Activated T-helper 2 cell treated with anti-CD3 and anti-CD28 coated beads, Interferon-gamma antibody, Interleukin-2, Interleukin-4, amounts not matched to agents 10 μg/mL and 5 μg/mL and 100 μg/mL, durations not matched to agents 14 hours and 24 hours and 36 hours (primary cell): ENCODE data around the gene GAPVD1. TPM values are rescaled to one million over a fixed set of nuclear protein-coding genes. Genes with fewer than 3 reads are reported as not detected.
"Not testable (repeated sequence)": the region's sequence is repeated elsewhere in the genome, so short reads cannot be mapped to it uniquely, and the experiment has no call there.

ENCODE experiments used
- DNase-seq: peaks from one replicate; pipeline ENCODE4 v3.0.0; 2021; ENCODE audit warnings: low spot score
- H3K27ac Mint-ChIP-seq: one replicate; pipeline ENCODE4 v1.8.0; 2021; ENCODE audit warnings: mixed read lengths
- H3K27me3 Mint-ChIP-seq: one replicate; pipeline ENCODE4 v1.8.0; 2021; ENCODE audit warnings: low read depth, mixed read lengths
- H3K36me3 Mint-ChIP-seq: one replicate; pipeline ENCODE4 v1.8.0; 2021; ENCODE audit warnings: low read depth, mixed read lengths
- H3K4me1 Mint-ChIP-seq: one replicate; pipeline ENCODE4 v1.8.0; 2021; ENCODE audit warnings: low read depth, mixed read lengths
- H3K4me3 Mint-ChIP-seq: one replicate; pipeline ENCODE4 v1.8.0; 2021; ENCODE audit warnings: low read depth, mild to moderate bottlenecking, moderate library complexity, mixed read lengths
- H3K9me3 Mint-ChIP-seq: one replicate; pipeline ENCODE4 v1.8.0; 2021; ENCODE audit warnings: mixed read lengths
- intact Hi-C: fragments of 100-400 bp; cut with micrococcal nuclease; formaldehyde crosslinking; loops from one replicate; pipeline ENCODE4 v1.15.1; 2023
- total RNA-seq: library from RNA; stranded (reverse); gene quantifications from 2 replicates; pipeline ENCODE4 v1.2.3, GENCODE V29; 2022

The GAPVD1 gene
- total RNA-seq, 1 donor from 2014 or later: 50.8 TPM

GRCh38 chr9:125260561-125260960 is 1.1 kb upstream of the GAPVD1 start:
- Mint-ChIP-seq H3K9me3 (no peaks in the 10 kb centered on the region), H3K27ac (peak overlapping the region; percentile 90), H3K4me1 (peaks cover 32% of the 10 kb centered on the region), H3K36me3 (peaks cover 15% of the 10 kb centered on the region), H3K4me3 (peak overlapping the region; percentile 98), H3K27me3 (peaks cover 2% of the 10 kb centered on the region)
- no peak for DNase-seq
- intact Hi-C loops: loop anchor here (2.0 to 5.0 kb wide), 2 partner anchors 318 to 390 kb away; partner anchors contain the start of gene GOLGA1

- intact Hi-C loops: loop anchor here (5.0 kb wide), 1 partner anchor 320 kb away; the partner anchor contains the start of gene GOLGA1
- H3K4me1 Mint-ChIP-seq: peaks cover 32% of the 10 kb centered on the region
Observed at GRCh38 chr9:125262294-125262991, 817 bp downstream of the GAPVD1 start.

GRCh38 chr9:125264068-125264467 is 2.4 kb downstream of the GAPVD1 start:
- peaks cover 30% of the 10 kb centered on the region for H3K36me3 Mint-ChIP-seq
- H3K9me3 Mint-ChIP-seq, H3K27me3 Mint-ChIP-seq, DNase-seq: not testable (repeated sequence)
- intact Hi-C loops: loop anchor here (5.0 kb wide), 1 partner anchor 322 kb away; the partner anchor contains the start of gene GOLGA1
- peaks cover 35% of the 10 kb centered on the region for H3K4me1 Mint-ChIP-seq
- H3K27ac Mint-ChIP-seq: peak overlapping the region; percentile 76
- H3K4me3 Mint-ChIP-seq: peak overlapping the region; percentile 72

More at GRCh38 chr9:125262294-125262991, 817 bp downstream of the GAPVD1 start:
- no peak for DNase-seq
- Mint-ChIP-seq H3K27ac (peak overlapping the region; percentile 88), H3K27me3 (no peaks in the 10 kb centered on the region), H3K9me3 (no peaks in the 10 kb centered on the region), H3K36me3 (peaks cover 23% of the 10 kb centered on the region), H3K4me3 (peak overlapping the region; percentile 98)

- intact Hi-C loops: no loop called here
- no peak for DNase-seq
- H3K36me3 Mint-ChIP-seq: peaks cover 38% of the 10 kb centered on the region
- H3K27me3 Mint-ChIP-seq: no peaks in the 10 kb centered on the region
- no peak overlapping the region for H3K27ac Mint-ChIP-seq
- H3K9me3 Mint-ChIP-seq: no peaks in the 10 kb centered on the region
- H3K4me3 Mint-ChIP-seq: no peak overlapping the region
- peaks cover 21% of the 10 kb centered on the region for H3K4me1 Mint-ChIP-seq
Observed at GRCh38 chr9:125268394-125269013, 6.9 kb downstream of the GAPVD1 start.

- Mint-ChIP-seq H3K9me3 (no peaks in the 10 kb centered on the region), H3K27ac (no peak overlapping the region)
Observed at GRCh38 chr9:125269014-125269397, 7.4 kb downstream of the GAPVD1 start.

GRCh38 chr9:125271081-125271480 is 9.5 kb downstream of the GAPVD1 start:
- DNase-seq: no peak
- H3K9me3 Mint-ChIP-seq: no peaks in the 10 kb centered on the region
- H3K27me3 Mint-ChIP-seq: no peaks in the 10 kb centered on the region
- no peak overlapping the region for H3K4me3 Mint-ChIP-seq
- H3K4me1 Mint-ChIP-seq: peaks cover 5% of the 10 kb centered on the region
- H3K36me3 Mint-ChIP-seq: peaks cover 20% of the 10 kb centered on the region
- intact Hi-C loops: no loop called here
- H3K27ac Mint-ChIP-seq: no peak overlapping the region

More at GRCh38 chr9:125269014-125269397, 7.4 kb downstream of the GAPVD1 start:
- DNase-seq: no peak
- peaks cover 35% of the 10 kb centered on the region for H3K36me3 Mint-ChIP-seq
- intact Hi-C loops: no loop called here
- H3K27me3 Mint-ChIP-seq: no peaks in the 10 kb centered on the region
- no peak overlapping the region for H3K4me3 Mint-ChIP-seq
- peaks cover 16% of the 10 kb centered on the region for H3K4me1 Mint-ChIP-seq

DNA sequence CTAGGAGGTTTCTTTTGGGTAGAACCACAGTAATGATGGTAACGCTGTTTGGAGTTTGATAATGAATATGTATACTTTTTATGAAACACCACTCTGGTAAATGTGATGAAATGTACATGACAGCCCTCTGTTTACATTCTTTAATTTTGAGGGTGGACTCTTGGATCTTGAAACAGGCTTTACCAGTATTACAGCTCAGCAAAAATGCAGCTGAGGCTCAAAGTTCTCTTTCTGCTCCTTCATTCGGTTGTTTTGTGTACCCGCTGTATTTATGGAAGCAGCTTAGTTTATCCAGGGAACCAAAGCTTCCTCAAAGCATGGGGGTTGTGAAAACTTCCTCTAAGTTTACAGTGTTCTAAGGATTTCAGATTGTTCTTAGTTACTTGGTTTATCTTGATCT is 11.1 kb downstream of the GAPVD1 start:
- peaks cover 16% of the 10 kb centered on the region for H3K36me3 Mint-ChIP-seq
- DNase-seq: no peak
- no peak overlapping the region for H3K27ac Mint-ChIP-seq
- intact Hi-C loops: no loop called here
- H3K9me3 Mint-ChIP-seq: no peaks in the 10 kb centered on the region
- H3K4me1 Mint-ChIP-seq: peaks cover 5% of the 10 kb centered on the region
- H3K27me3 Mint-ChIP-seq: no peaks in the 10 kb centered on the region
- H3K4me3 Mint-ChIP-seq: no peak overlapping the region

DNA sequence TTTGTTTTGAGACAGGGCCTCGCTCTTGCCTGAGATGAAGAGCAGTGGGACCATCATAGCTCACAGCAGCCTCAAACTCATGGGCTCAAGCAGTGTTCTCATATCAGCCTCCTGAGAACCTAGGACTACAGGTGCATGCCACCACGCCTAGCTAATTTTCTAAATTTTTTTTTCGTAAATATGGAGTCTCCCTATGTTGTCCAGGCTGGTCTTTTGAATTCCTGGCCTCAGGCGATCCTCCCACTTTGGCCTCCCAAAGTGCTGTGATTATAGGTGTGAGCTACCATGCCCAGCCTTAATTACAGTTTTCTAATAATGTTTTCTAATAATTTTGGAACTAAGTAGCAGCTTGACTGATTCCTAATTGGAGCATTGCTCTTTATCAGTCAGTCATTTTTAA is 15.1 kb downstream of the GAPVD1 start:
- Mint-ChIP-seq H3K9me3 (no peaks in the 10 kb centered on the region), H3K36me3 (peaks cover 8% of the 10 kb centered on the region), H3K27ac (no peak overlapping the region), H3K27me3 (no peaks in the 10 kb centered on the region), H3K4me1 (no peaks in the 10 kb centered on the region), H3K4me3 (no peak overlapping the region)
- DNase-seq: no peak
- intact Hi-C loops: no loop called here

DNA sequence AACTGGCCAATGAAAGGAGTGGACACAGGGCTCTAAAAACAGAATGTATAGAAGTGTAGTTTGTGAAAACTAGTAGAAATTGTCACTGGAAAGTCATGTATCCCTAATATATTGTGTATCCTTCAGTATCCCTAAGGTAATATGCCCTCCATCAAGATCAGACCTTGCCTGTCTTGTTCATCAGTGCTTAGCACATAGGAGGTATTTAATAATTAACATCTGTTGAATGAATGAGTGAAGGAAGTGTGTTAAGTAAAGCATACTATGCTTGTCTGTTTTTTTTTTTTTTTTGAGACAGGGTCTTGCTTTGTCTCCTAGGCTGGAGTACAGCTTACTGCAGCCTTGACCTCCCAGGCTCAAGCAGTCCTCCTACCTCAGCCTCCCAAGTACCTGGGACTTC is 15.8 kb downstream of the GAPVD1 start:
- no peak for DNase-seq
- H3K4me1 Mint-ChIP-seq: no peaks in the 10 kb centered on the region
- no peaks in the 10 kb centered on the region for H3K9me3 Mint-ChIP-seq
- no peak overlapping the region for H3K27ac Mint-ChIP-seq
- intact Hi-C loops: no loop called here
- H3K36me3 Mint-ChIP-seq: peaks cover 8% of the 10 kb centered on the region
- no peak overlapping the region for H3K4me3 Mint-ChIP-seq
- H3K27me3 Mint-ChIP-seq: no peaks in the 10 kb centered on the region

- Mint-ChIP-seq H3K36me3 (peaks cover 3% of the 10 kb centered on the region), H3K4me1 (no peaks in the 10 kb centered on the region), H3K27ac (no peak overlapping the region), H3K9me3 (no peaks in the 10 kb centered on the region), H3K4me3 (no peak overlapping the region), H3K27me3 (no peaks in the 10 kb centered on the region)
- intact Hi-C loops: no loop called here
- no peak for DNase-seq
Observed at GRCh38 chr9:125280945-125281344, 19.3 kb downstream of the GAPVD1 start.

- Mint-ChIP-seq H3K27me3 (no peaks in the 10 kb centered on the region), H3K27ac (no peak overlapping the region), H3K9me3 (no peaks in the 10 kb centered on the region), H3K4me3 (no peak overlapping the region), H3K4me1 (no peaks in the 10 kb centered on the region), H3K36me3 (peaks cover 3% of the 10 kb centered on the region)
- intact Hi-C loops: no loop called here
- no peak for DNase-seq
Observed at GRCh38 chr9:125284855-125285254, 23.2 kb downstream of the GAPVD1 start.

DNA sequence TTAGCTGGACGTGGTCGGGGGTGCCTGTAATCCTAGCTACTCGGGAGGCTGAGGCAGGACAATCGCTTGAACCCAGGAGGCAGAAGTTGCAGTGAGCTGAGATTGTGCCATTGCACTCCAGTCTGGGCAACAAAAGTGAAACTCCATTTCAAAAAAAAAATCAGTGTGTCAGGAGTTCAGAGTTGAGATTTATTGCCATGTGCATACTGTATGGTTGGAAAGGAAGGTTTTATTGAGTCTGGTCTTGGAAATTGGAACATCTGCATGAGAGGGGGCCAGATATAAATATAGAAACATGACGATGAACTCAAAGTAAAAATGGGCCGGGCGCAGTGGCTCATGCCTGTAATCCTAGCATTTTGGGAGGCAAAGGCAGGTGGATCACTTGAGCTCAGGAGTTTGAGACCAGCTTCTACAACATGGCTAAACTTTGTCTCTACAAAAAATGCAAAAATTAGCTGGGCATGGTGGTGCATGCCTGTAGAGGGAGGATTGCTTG is 25.4 kb downstream of the GAPVD1 start:
- H3K9me3 Mint-ChIP-seq, DNase-seq, H3K4me3 Mint-ChIP-seq, intact Hi-C loops, H3K4me1 Mint-ChIP-seq, H3K36me3 Mint-ChIP-seq, H3K27ac Mint-ChIP-seq, H3K27me3 Mint-ChIP-seq: not testable (repeated sequence)

DNA sequence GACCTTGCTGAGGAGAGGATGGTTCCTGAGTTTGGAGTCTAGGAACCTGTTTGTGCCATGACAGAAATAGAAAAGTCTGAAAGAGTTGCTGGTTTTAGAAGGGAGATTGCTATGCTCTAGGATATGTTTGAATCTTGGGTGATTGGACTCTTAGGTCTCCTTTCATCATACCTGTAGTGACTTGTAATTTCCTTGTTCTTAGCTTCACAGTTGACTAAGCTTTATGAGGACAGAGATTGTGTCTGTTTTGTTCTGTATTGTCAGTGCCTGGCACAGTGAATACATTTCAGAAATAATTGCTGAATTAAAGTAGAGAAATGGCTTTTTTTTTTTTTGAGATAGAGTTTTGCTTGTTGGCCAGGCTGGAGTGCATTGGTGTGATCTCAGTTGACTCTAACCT is 31.5 kb downstream of the GAPVD1 start:
- intact Hi-C loops: no loop called here
- H3K9me3 Mint-ChIP-seq: no peaks in the 10 kb centered on the region
- DNase-seq: no peak

More for the DNA sequence above, 31.5 kb downstream of the GAPVD1 start:
- no peak overlapping the region for H3K27ac Mint-ChIP-seq
- H3K36me3 Mint-ChIP-seq: peaks cover 5% of the 10 kb centered on the region
- H3K4me3 Mint-ChIP-seq: no peak overlapping the region
- H3K27me3 Mint-ChIP-seq: no peaks in the 10 kb centered on the region
- H3K4me1 Mint-ChIP-seq: no peaks in the 10 kb centered on the region
